GM12892 (cell line): ENCODE results near the gene PRKAB1.

Source experiments
- POLR2A ChIP-seq: IDR thresholded peaks from 2 replicates; pipeline ENCODE4 v1.6.1; 2011; ENCODE audit warnings: low read depth, low read length, control low read depth
- POLR2AphosphoS5 ChIP-seq: IDR thresholded peaks from 2 replicates; pipeline ENCODE4 v1.6.1; 2011; ENCODE audit warnings: low read depth, low read length, control low read depth
- TAF1 ChIP-seq: IDR thresholded peaks from 2 replicates; pipeline ENCODE4 v1.6.1; 2011; ENCODE audit warnings: low read depth, mild to moderate bottlenecking, control low read depth, low read length, borderline replicate concordance

DNA sequence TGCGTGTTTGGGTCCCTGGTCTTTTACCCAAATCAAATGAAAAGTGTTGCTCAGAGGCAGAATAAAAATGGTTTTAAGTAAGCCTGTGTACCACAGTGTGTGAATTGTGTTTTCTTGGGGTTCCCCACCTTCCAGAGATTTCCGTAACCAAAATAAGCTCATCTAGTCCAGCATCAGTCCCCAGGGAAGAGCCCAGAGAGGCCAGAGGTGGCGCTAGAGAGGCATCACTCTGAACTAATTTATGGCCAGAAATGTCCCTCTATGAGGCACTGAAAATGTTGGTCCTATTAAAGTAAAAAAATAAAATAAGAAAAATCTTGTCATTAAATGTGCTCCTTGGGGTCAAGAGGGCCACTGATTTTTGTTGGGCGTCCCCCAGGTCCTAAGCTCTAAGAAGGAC lies 24.9 kb upstream of the PRKAB1 start:
- TF ChIP-seq TAF1, result no peak
- TF ChIP-seq POLR2A, result no peak
- TF ChIP-seq POLR2AphosphoS5, result no peak
